Calu3 (cell line): Measurements from ENCODE around the gene RNF224. TPM values are rescaled to one million over a fixed set of nuclear protein-coding genes. Genes with fewer than 3 reads are reported as not detected.

ENCODE experiments used
- BruUV-seq: library from RNA; stranded (reverse); fragments of 400-500 nt; replicated peaks from 2 replicates; lab custom pipeline; 2021; lab: Mats Ljungman, UMichigan
- CTCF ChIA-PET: fragments of 300-600 bp; sonication (Branson Sonifier 250); formaldehyde crosslinking; loops from one replicate; lab custom pipeline; 2022; ENCODE audit warnings: antibody characterized with exemption; lab: Charles Lee
- DNase-seq: peaks from one replicate; pipeline ENCODE4 v3.0.0; 2022
- H3K27ac Mint-ChIP-seq: one replicate; pipeline ENCODE4 v1.8.0; 2022; ENCODE audit warnings: mixed read lengths; ENCODE audit not compliant: unreplicated experiment
- H3K27me3 Mint-ChIP-seq: one replicate; pipeline ENCODE4 v1.8.0; 2022; ENCODE audit warnings: mixed read lengths; ENCODE audit not compliant: unreplicated experiment
- H3K36me3 Mint-ChIP-seq: one replicate; pipeline ENCODE4 v1.8.0; 2022; ENCODE audit warnings: mild to moderate bottlenecking, moderate library complexity, mixed read lengths; ENCODE audit not compliant: insufficient read depth, unreplicated experiment
- H3K4me1 Mint-ChIP-seq: one replicate; pipeline ENCODE4 v1.8.0; 2022; ENCODE audit warnings: mild to moderate bottlenecking, low read depth, mixed read lengths; ENCODE audit not compliant: unreplicated experiment
- H3K4me3 Mint-ChIP-seq: one replicate; pipeline ENCODE4 v1.8.0; 2022; ENCODE audit warnings: mild to moderate bottlenecking, low read depth, moderate library complexity, mixed read lengths; ENCODE audit not compliant: unreplicated experiment
- H3K9me3 Mint-ChIP-seq: one replicate; pipeline ENCODE4 v1.8.0; 2022; ENCODE audit warnings: low read depth, mixed read lengths; ENCODE audit not compliant: unreplicated experiment
- CTCF ChIP-seq: fragments of 200-600 bp; IDR thresholded peaks from one replicate; pipeline ENCODE4 v1.8.0; 2022; ENCODE audit warnings: antibody characterized with exemption; ENCODE audit not compliant: unreplicated experiment
- intact Hi-C: fragments of 100-400 bp; cut with micrococcal nuclease; formaldehyde crosslinking; loops from one replicate; pipeline ENCODE4 v1.10.0; 2022; ENCODE audit not compliant: unreplicated experiment
- total RNA-seq: library from RNA; stranded (reverse); gene quantifications from 2 replicates; pipeline ENCODE4 v1.2.3, GENCODE V29; 2022

RNF224 gene
- total RNA-seq, 1 experiment from 2014 or later = 1.6 TPM

GRCh38 chr9:137226338-137227053 is 806 bp upstream of the RNF224 start:
- no TSS peak for BruUV-seq

GRCh38 chr9:137227853-137228505 is 677 bp downstream of the RNF224 start:
- Mint-ChIP-seq H3K36me3 (peaks cover 27% of the 10 kb centered on the region), H3K27ac (peak overlapping the region; percentile 95), H3K27me3 (no peaks in the 10 kb centered on the region), H3K4me3 (peak overlapping the region; percentile 72), H3K9me3 (no peaks in the 10 kb centered on the region), H3K4me1 (peaks cover 19% of the 10 kb centered on the region)
- no peak for TF ChIP-seq CTCF
- CTCF ChIA-PET = interaction anchor here (0.6 to 2.4 kb wide), 11 partner anchors 9 to 108 kb away, joined by 3 to 11 read pairs (median 4); partner anchors contain the start of genes ANAPC2 and SSNA1
- intact Hi-C loops = loop anchor here (2.0 to 5.0 kb wide), 2 partner anchors 51 to 111 kb away; no protein-coding TSS in a partner anchor
- no peak for DNase-seq
- no TSS peak for BruUV-seq

More at GRCh38 chr9:137226338-137227053, 806 bp upstream of the RNF224 start:
- intact Hi-C loops = loop anchor here (2.0 to 5.0 kb wide), 2 partner anchors 49 to 110 kb away; no protein-coding TSS in a partner anchor
- H3K27ac Mint-ChIP-seq = peak overlapping the region; percentile 95
- CTCF ChIA-PET = interaction anchor here (0.5 to 2.4 kb wide), 6 partner anchors 10 to 99 kb away, joined by 4 to 11 read pairs (median 6); partner anchors contain the start of genes ANAPC2 and SSNA1
- no peaks in the 10 kb centered on the region for H3K27me3 Mint-ChIP-seq
- DNase-seq = peak; percentile 63
- peaks cover 19% of the 10 kb centered on the region for H3K4me1 Mint-ChIP-seq
- no peak for TF ChIP-seq CTCF
- no peaks in the 10 kb centered on the region for H3K9me3 Mint-ChIP-seq
- H3K36me3 Mint-ChIP-seq = peaks cover 30% of the 10 kb centered on the region
- H3K4me3 Mint-ChIP-seq = peak overlapping the region; percentile 72

- intact Hi-C loops = loop anchor here (5.0 kb wide), 1 partner anchor 51 kb away; no protein-coding TSS in a partner anchor
- CTCF ChIA-PET = interaction anchor here (0.6 to 2.4 kb wide), 3 partner anchors 8 to 39 kb away, joined by 3 to 7 read pairs (median 3); no protein-coding TSS in a partner anchor
- H3K36me3 Mint-ChIP-seq = peaks cover 21% of the 10 kb centered on the region
- BruUV-seq = no TSS peak
- no peak for DNase-seq
- no peak for TF ChIP-seq CTCF
- peaks cover 19% of the 10 kb centered on the region for H3K4me1 Mint-ChIP-seq
- H3K9me3 Mint-ChIP-seq = no peaks in the 10 kb centered on the region
- H3K27me3 Mint-ChIP-seq = no peaks in the 10 kb centered on the region
- no peak overlapping the region for H3K27ac Mint-ChIP-seq
- no peak overlapping the region for H3K4me3 Mint-ChIP-seq
These were observed 1.2 kb downstream of the RNF224 start for GRCh38 chr9:137228506-137228967.
